Stimulated activated naive CD4-positive, alpha-beta T cell (primary cell): ENCODE measurements around the gene TMEM95.

Experiments used
- DNase-seq, 6 experiments: peaks; one replicate each; lab custom pipeline; 2025; lab: John Stamatoyannopoulos, UW

TMEM95 gene

GRCh38 chr17:7355053-7355452 is at the start of gene TMEM95:
Gene TMEM95, plus strand, starts transcription at chr17:7355156. Its CDS starts 49 bp downstream, at chr17:7355205.
- DNase-seq = no peak

- peak; percentile 97 to 100 (median 100) for DNase-seq
Measured at GRCh38 chr17:7306911-7307685, 47.9 kb upstream of the TMEM95 start, which contains the start of gene EIF5A. Gene EIF5A, plus strand, starts transcription at chr17:7307628. Its CDS starts 2,008 bp downstream, at chr17:7309636.

- DNase-seq = peak in 5 of 6 experiments; percentile 63 to 87 (median 69)
Measured at GRCh38 chr17:7307686-7308624, 47.0 kb upstream of the TMEM95 start.

GRCh38 chr17:7308625-7309433 is 46.1 kb upstream of the TMEM95 start:
- DNase-seq = peak; percentile 73 to 90 (median 89)

- no peak for DNase-seq
Measured at GRCh38 chr17:7309628-7310027, 45.3 kb upstream of the TMEM95 start.

- DNase-seq = no peak
Measured at GRCh38 chr17:7311110-7311705, 43.7 kb upstream of the TMEM95 start.

GRCh38 chr17:7312432-7313087 is 42.4 kb upstream of the TMEM95 start:
- DNase-seq = peak in 1 of 6 experiments; percentile 44

GRCh38 chr17:7313088-7313889 is 41.7 kb upstream of the TMEM95 start:
- peak in 2 of 6 experiments; percentile 31 to 32 for DNase-seq

- no peak for DNase-seq
Measured at GRCh38 chr17:7313890-7314718, 40.9 kb upstream of the TMEM95 start.

- DNase-seq = peak; percentile 85 to 93 (median 90)
Measured at GRCh38 chr17:7314719-7315569, 40.0 kb upstream of the TMEM95 start, which contains the start of gene GPS2. Gene GPS2, minus strand, starts transcription at chr17:7315360. Its CDS starts 308 bp downstream, at chr17:7315052.

GRCh38 chr17:7315570-7316235 is 39.3 kb upstream of the TMEM95 start:
- DNase-seq = no peak

- no peak for DNase-seq
Measured at GRCh38 chr17:7317161-7317803, 37.7 kb upstream of the TMEM95 start.

GRCh38 chr17:7318121-7318860 is 36.7 kb upstream of the TMEM95 start:
- no peak for DNase-seq

GRCh38 chr17:7321466-7321865 is 33.5 kb upstream of the TMEM95 start:
- no peak for DNase-seq

- DNase-seq = no peak
Measured at GRCh38 chr17:7322520-7323194, 32.3 kb upstream of the TMEM95 start.
